Upper lobe of right lung (tissue), 1 donor: ENCODE measurements around the gene CMTM3. TPM values are rescaled to one million over a fixed set of nuclear protein-coding genes. Genes with fewer than 3 reads are reported as not detected.
"Not testable (repeated sequence)": the region's sequence is repeated elsewhere in the genome, so short reads cannot be mapped to it uniquely, and the experiment has no call there.

Source experiments
- ATAC-seq: fragments of 200-7000 bp; cut with Tn5 transposase; one replicate; pipeline ENCODE4 v1.9.1; 2020; ENCODE audit warnings: mild to moderate bottlenecking, moderate library complexity
- DNase-seq: peaks from one replicate; pipeline ENCODE4 v3.0.0-alpha.2; 2020
- H3K27ac ChIP-seq: fragments of 200-600 bp; one replicate; pipeline ENCODE4 v1.8.0; 2022
- H3K27me3 ChIP-seq: fragments of 200-600 bp; one replicate; pipeline ENCODE4 v1.8.0; 2022; ENCODE audit warnings: mild to moderate bottlenecking
- H3K36me3 ChIP-seq: fragments of 200-600 bp; one replicate; pipeline ENCODE4 v1.8.0; 2022
- H3K4me1 ChIP-seq: fragments of 200-600 bp; one replicate; pipeline ENCODE4 v1.8.0; 2022
- H3K4me3 ChIP-seq: fragments of 200-600 bp; one replicate; pipeline ENCODE4 v1.8.0; 2022; ENCODE audit warnings: mild to moderate bottlenecking
- H3K9me3 ChIP-seq: fragments of 200-600 bp; one replicate; pipeline ENCODE4 v1.8.0; 2022
- CTCF ChIP-seq: fragments of 200-600 bp; IDR thresholded peaks from one replicate; pipeline ENCODE4 v1.8.0; 2022; ENCODE audit warnings: antibody characterized with exemption
- intact Hi-C: fragments of 100-400 bp; cut with DNase I; formaldehyde crosslinking; loops from one replicate; pipeline ENCODE4 v1.11.0; 2022
- total RNA-seq: library from RNA; stranded (reverse); fragmentation: NEBNext Ultra II Directional; extraction: Animal tissue kit (Norgen Biotek cat#: 25700); gene quantifications from one replicate; pipeline ENCODE4 v1.2.1, GENCODE V29; 2021
- donor health status: DM: no; HTN: yes; CAD: no; lungs with severe emphysema.

The CMTM3 gene
- total RNA-seq, 1 donor from 2014 or later, result 38.1 TPM

DNA sequence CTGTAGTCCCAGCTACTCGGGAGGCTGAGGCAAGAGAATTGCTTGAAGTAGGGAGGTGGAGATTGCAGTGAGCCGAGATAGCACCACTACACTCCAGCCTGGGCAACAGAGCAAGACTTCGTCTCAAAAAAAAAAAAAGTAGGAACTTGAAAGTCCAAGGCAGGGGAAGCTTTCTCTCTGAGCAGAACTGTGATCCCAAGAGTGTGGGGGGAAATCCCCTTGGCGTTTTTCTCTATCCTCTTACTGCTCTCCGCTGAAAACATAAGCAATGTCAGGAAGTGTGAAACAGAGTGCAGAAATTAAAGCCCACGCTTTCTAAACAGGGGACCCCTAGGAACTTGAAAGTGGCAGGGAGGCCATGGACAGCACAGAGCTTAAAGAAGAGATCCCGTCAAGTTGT is 9.8 kb upstream of the CMTM3 start:
- intact Hi-C loops, result no loop called here
- no peaks in the 10 kb centered on the region for H3K27me3 ChIP-seq
- no peaks in the 10 kb centered on the region for H3K9me3 ChIP-seq
- H3K27ac ChIP-seq, result no peak overlapping the region
- no peak overlapping the region for H3K4me3 ChIP-seq
- no peaks in the 10 kb centered on the region for H3K36me3 ChIP-seq
- DNase-seq (no peak), ATAC-seq (peak; percentile 23)
- TF ChIP-seq CTCF, result no peak
- H3K4me1 ChIP-seq, result no peaks in the 10 kb centered on the region

DNA sequence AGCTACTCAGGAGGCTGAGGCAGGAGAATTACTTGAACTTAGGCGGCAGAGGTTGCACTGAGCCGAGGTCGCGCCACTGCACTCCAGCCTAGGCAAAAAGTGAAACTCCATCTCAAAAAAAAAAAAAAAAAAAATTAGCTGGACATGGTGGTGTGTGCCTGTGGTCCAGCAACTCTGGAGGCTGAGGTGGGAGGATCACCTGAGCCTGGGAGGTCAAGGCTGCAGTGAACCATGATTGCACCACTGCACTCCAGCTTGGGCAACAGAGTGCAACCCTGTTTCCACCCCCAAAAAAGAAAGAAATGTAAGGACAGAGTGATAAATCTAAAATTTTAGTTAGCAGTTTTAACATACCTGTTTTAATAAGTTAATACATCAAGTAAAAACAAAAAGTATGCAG is 7.9 kb upstream of the CMTM3 start:
- intact Hi-C loops, H3K9me3 ChIP-seq, ATAC-seq: not testable (repeated sequence)

DNA sequence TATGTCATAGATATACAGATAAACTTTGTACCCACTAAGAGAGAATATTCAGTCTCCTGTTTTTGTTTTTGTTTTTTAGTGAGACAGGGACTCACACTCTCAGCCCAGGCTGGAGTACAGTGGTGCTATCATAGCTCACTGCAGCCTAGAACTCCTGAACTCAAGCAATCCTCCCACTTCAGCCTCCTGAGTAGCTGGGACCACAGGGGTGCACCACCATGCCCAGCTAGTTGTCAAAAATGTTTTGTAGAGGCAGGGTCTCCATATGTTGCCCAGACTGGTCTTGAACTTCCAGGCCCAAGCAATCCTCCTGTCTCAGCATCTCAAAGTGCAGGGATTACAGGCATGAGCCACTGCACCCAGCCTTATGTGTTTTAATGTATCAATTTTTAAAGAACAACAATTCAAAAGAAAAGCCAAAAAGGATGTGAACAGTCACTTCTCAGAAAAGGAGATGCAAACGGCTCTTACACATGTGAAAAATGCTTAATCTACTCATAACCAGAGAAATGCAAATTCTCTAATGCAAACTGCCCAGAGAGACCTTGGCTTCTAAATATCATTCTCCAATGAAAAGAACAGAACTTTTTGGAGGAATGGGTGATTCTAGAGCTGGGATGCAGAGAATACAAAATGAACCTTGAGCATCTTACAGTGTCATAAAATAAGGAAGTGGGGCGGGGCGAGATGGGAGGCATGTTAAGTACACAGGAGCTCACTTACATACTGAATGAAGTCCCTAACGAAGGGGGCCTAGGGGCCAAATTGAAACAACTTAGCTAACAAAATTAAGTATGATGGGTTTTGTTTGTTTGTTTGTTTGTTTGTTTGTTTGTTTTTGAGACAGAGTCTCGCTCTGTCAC is 7.3 kb upstream of the CMTM3 start:
- Histone ChIP-seq H3K27me3 (no peaks in the 10 kb centered on the region), H3K9me3 (no peaks in the 10 kb centered on the region), H3K27ac (no peak overlapping the region), H3K36me3 (no peaks in the 10 kb centered on the region), H3K4me1 (no peaks in the 10 kb centered on the region), H3K4me3 (no peak overlapping the region)
- no peak for TF ChIP-seq CTCF
- ATAC-seq (no peak), DNase-seq (no peak)
- intact Hi-C loops, result no loop called here

More for the DNA sequence above, 7.9 kb upstream of the CMTM3 start:
- not testable (repeated sequence) for H3K27ac ChIP-seq, DNase-seq, H3K4me1 ChIP-seq, H3K27me3 ChIP-seq, H3K4me3 ChIP-seq, H3K36me3 ChIP-seq

DNA sequence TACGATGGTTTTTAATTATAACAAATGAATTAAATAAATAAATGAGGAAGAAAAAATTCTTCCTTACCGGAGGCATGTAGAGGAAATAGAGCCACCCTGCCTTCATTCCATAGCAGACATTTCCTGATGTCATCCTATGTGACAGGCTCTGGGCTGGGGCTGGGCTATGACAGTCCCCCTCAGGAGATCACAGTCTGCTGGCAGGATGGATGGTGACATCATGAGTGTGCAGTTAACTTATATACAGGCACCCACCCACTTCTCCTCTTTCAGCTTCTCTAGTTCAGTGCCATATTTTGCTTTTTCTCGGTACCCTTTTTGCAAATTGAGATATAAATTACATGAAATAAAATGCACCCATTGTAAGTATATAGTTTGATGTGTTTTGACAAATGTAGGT is 6.4 kb upstream of the CMTM3 start:
- H3K27me3 ChIP-seq, result no peaks in the 10 kb centered on the region
- intact Hi-C loops, result no loop called here
- no peaks in the 10 kb centered on the region for H3K9me3 ChIP-seq
- ATAC-seq (no peak), DNase-seq (no peak)
- H3K4me3 ChIP-seq, result no peak overlapping the region
- no peaks in the 10 kb centered on the region for H3K4me1 ChIP-seq
- H3K27ac ChIP-seq, result no peak overlapping the region
- no peak for TF ChIP-seq CTCF
- H3K36me3 ChIP-seq, result no peaks in the 10 kb centered on the region

DNA sequence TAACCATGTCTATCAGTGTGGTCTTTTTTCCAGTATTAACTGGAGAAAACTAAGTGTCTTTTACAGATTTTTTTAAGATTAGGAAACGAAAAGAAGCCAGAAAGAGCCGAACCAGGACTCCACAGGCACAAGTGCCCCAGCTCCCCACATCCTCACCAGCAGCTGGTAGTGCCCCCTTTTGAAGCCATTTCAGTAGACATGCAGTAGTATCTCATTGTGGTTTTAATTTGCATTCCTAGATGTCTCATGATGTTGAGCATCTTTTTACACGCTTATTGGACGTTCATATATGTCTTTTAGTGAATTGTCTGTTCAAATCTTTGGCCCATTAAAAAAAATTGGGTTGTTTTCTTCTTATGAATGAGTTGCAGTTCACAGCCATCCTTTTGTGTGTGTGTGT is 4.8 kb upstream of the CMTM3 start:
- H3K4me1 ChIP-seq, result no peaks in the 10 kb centered on the region
- intact Hi-C loops, result no loop called here
- no peak for DNase-seq
- no peak overlapping the region for H3K4me3 ChIP-seq
- H3K9me3 ChIP-seq, result no peaks in the 10 kb centered on the region
- no peaks in the 10 kb centered on the region for H3K27me3 ChIP-seq
- H3K27ac ChIP-seq, result no peak overlapping the region
- ATAC-seq, result no peak
- no peaks in the 10 kb centered on the region for H3K36me3 ChIP-seq
- no peak for TF ChIP-seq CTCF

DNA sequence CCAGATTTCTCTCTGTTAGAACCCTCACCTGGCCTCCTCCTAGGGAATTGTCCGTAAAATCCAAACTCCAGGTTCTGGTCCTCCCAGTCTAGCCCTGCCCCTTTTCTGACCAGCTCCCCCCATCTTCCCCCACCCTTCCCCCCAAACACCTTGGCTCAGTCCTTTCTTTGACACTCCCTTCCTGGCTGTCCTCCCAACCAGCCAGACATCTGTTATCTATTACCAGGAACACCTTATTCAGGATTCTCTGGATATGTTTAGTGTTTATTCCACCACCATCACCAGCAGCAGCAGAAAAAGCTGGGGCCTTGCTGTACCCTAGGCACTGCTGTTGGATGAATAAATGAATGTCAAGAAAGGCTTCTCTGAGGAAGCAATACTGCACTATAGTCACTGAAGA is 4.0 kb upstream of the CMTM3 start:
- intact Hi-C loops, result no loop called here
- TF ChIP-seq CTCF, result no peak

More for the DNA sequence above, 4.0 kb upstream of the CMTM3 start:
- Histone ChIP-seq H3K9me3 (no peaks in the 10 kb centered on the region), H3K4me3 (no peak overlapping the region), H3K36me3 (no peaks in the 10 kb centered on the region), H3K27me3 (no peaks in the 10 kb centered on the region), H3K4me1 (no peaks in the 10 kb centered on the region), H3K27ac (no peak overlapping the region)
- no peak for ATAC-seq
- no peak for DNase-seq
